ENCODE measurements around the gene CASZ1.

The CASZ1 gene

GRCh38 chr1:10776190-10776905 lies 20.1 kb downstream of the CASZ1 start:
- DNase-seq, result no peak

GRCh38 chr1:10775763-10776162 lies 20.7 kb downstream of the CASZ1 start:
- DNase-seq, result no peak

- DNase-seq, result no peak
Observed at GRCh38 chr1:10774615-10775310, 21.7 kb downstream of the CASZ1 start.

- no peak for DNase-seq
Observed at GRCh38 chr1:10773851-10774614, 22.4 kb downstream of the CASZ1 start.

GRCh38 chr1:10773376-10773775 lies 23.1 kb downstream of the CASZ1 start:
- DNase-seq, result no peak

GRCh38 chr1:10772711-10773110 lies 23.7 kb downstream of the CASZ1 start:
- DNase-seq, result no peak

GRCh38 chr1:10771789-10772188 lies 24.7 kb downstream of the CASZ1 start:
- no peak for DNase-seq

- no peak for DNase-seq
Observed at GRCh38 chr1:10768552-10768951, 27.9 kb downstream of the CASZ1 start.

GRCh38 chr1:10767282-10767681 lies 29.2 kb downstream of the CASZ1 start:
- DNase-seq, result no peak

GRCh38 chr1:10765734-10766478 lies 30.5 kb downstream of the CASZ1 start:
- DNase-seq, result no peak

GRCh38 chr1:10765304-10765703 lies 31.1 kb downstream of the CASZ1 start:
- DNase-seq, result no peak

GRCh38 chr1:10764296-10764798 lies 32.1 kb downstream of the CASZ1 start:
- DNase-seq, result no peak

- DNase-seq, result no peak
Observed at GRCh38 chr1:10762875-10763274, 33.6 kb downstream of the CASZ1 start.

- no peak for DNase-seq
Observed at GRCh38 chr1:10762153-10762523, 34.3 kb downstream of the CASZ1 start.

GRCh38 chr1:10761503-10762152 lies 34.8 kb downstream of the CASZ1 start:
- no peak for DNase-seq

- DNase-seq, result no peak
Observed at GRCh38 chr1:10760566-10761502, 35.6 kb downstream of the CASZ1 start.

- DNase-seq, result no peak
Observed at GRCh38 chr1:10759413-10760200, 36.8 kb downstream of the CASZ1 start.

GRCh38 chr1:10756842-10757241 lies 39.6 kb downstream of the CASZ1 start:
- no peak for DNase-seq

- no peak for DNase-seq
Observed at GRCh38 chr1:10755970-10756521, 40.4 kb downstream of the CASZ1 start.
